Measurements from ENCODE around the gene MFAP2. TPM values are rescaled to one million over a fixed set of nuclear protein-coding genes. Genes with fewer than 3 reads are reported as not detected.

The MFAP2 gene
- polyA plus RNA-seq, 3 donors: not detected

GRCh38 chr1:16969651-16970050 lies 10.8 kb downstream of the MFAP2 start:
- no peaks in the 10 kb centered on the region for H3K79me2 ChIP-seq (ENCODE audit: insufficient read depth, low read length)
- no peaks in the 10 kb centered on the region for H4K20me1 ChIP-seq (ENCODE audit: insufficient read depth, low read length)
- intact Hi-C loops (cut with micrococcal nuclease): no loop called here
- no peak overlapping the region for H2AFZ ChIP-seq (ENCODE audit: insufficient read depth, low read depth, low read length, poor library complexity, severe bottlenecking)
- no peak overlapping the region for H3K4me3 ChIP-seq (replicated peaks in 1 of 3; ENCODE audit: low read depth in 2 of 3, low read length in 3 of 3)
- no peaks in the 10 kb centered on the region for H3K27me3 ChIP-seq (ENCODE audit: control insufficient read depth in 2 of 2, insufficient read depth in 2 of 2, low read length in 2 of 2)
- peaks cover 0 to 2% (median 1%) of the 10 kb centered on the region in 3 donors for H3K27me3 Mint-ChIP-seq (ENCODE audit: low read depth in 3 of 3)
- no peaks in the 10 kb centered on the region for H3K9me3 ChIP-seq (replicated peaks in 1 of 2; ENCODE audit: control insufficient read depth in 1 of 2, insufficient read depth in 1 of 2, low read length in 2 of 2)
- H3K4me2 ChIP-seq (replicated peaks; ENCODE audit: extremely low read depth, low read length, poor library complexity, severe bottlenecking): no peak overlapping the region
- H3K4me1 ChIP-seq (ENCODE audit: control insufficient read depth in 1 of 2, insufficient read depth in 2 of 2, low read length in 2 of 2): no peaks in the 10 kb centered on the region
- peaks cover 15 to 17% of the 10 kb centered on the region in 2 donors for H3K36me3 Mint-ChIP-seq
- no peaks in the 10 kb centered on the region for H3K9me3 Mint-ChIP-seq
- DNase-seq: no peak
- no peak overlapping the region for H3K27ac ChIP-seq (ENCODE audit: low read depth in 1 of 2, low read length in 2 of 2)
- H3K36me3 ChIP-seq (replicated peaks in 1 of 2; ENCODE audit: control insufficient read depth in 1 of 2, insufficient read depth in 2 of 2, low read length in 2 of 2): peaks cover 4% of the 10 kb centered on the region in 2 donors
- no peak overlapping the region for H3K27ac Mint-ChIP-seq
- 96% methylated on average over 8 of the region's 12 CpGs for WGBS (ENCODE audit: insufficient coverage)
- no peaks in the 10 kb centered on the region for H3K4me1 Mint-ChIP-seq
- TF ChIP-seq CTCF (IDR thresholded peaks at IDR 0.05): no peak
- no peak overlapping the region for H3K4me3 Mint-ChIP-seq
- no peak overlapping the region for H3K9ac ChIP-seq (ENCODE audit: insufficient read depth, low read length, poor library complexity, severe bottlenecking)

GRCh38 chr1:16969057-16969611 lies 11.3 kb downstream of the MFAP2 start:
- Histone ChIP-seq H4K20me1 (ENCODE audit: insufficient read depth, low read length) (no peaks in the 10 kb centered on the region), H3K79me2 (ENCODE audit: insufficient read depth, low read length) (no peaks in the 10 kb centered on the region), H3K27me3 (ENCODE audit: control insufficient read depth in 2 of 2, insufficient read depth in 2 of 2, low read length in 2 of 2) (no peaks in the 10 kb centered on the region), H3K4me2 (replicated peaks; ENCODE audit: extremely low read depth, low read length, poor library complexity, severe bottlenecking) (no peak overlapping the region), H3K4me3 (replicated peaks in 1 of 3; ENCODE audit: low read depth in 2 of 3, low read length in 3 of 3) (no peak overlapping the region), H3K36me3 (replicated peaks in 1 of 2; ENCODE audit: control insufficient read depth in 1 of 2, insufficient read depth in 2 of 2, low read length in 2 of 2) (peaks cover 4% of the 10 kb centered on the region in 2 donors), H3K4me1 (ENCODE audit: control insufficient read depth in 1 of 2, insufficient read depth in 2 of 2, low read length in 2 of 2) (no peaks in the 10 kb centered on the region), H3K9me3 (replicated peaks in 1 of 2; ENCODE audit: control insufficient read depth in 1 of 2, insufficient read depth in 1 of 2, low read length in 2 of 2) (no peaks in the 10 kb centered on the region), H2AFZ (ENCODE audit: insufficient read depth, low read depth, low read length, poor library complexity, severe bottlenecking) (no peak overlapping the region), H3K9ac (ENCODE audit: insufficient read depth, low read length, poor library complexity, severe bottlenecking) (no peak overlapping the region), H3K27ac (ENCODE audit: low read depth in 1 of 2, low read length in 2 of 2) (no peak overlapping the region)
- 97% methylated on average over 14 of the region's 14 CpGs for WGBS (ENCODE audit: insufficient coverage)
- H3K9me3 Mint-ChIP-seq: no peaks in the 10 kb centered on the region
- intact Hi-C loops (cut with micrococcal nuclease): no loop called here
- H3K4me1 Mint-ChIP-seq: no peaks in the 10 kb centered on the region
- H3K36me3 Mint-ChIP-seq: peaks cover 15 to 17% of the 10 kb centered on the region in 2 donors
- DNase-seq: no peak
- peaks cover 0 to 2% (median 1%) of the 10 kb centered on the region in 3 donors for H3K27me3 Mint-ChIP-seq (ENCODE audit: low read depth in 3 of 3)
- H3K4me3 Mint-ChIP-seq: no peak overlapping the region
- TF ChIP-seq CTCF (IDR thresholded peaks at IDR 0.05): no peak
- H3K27ac Mint-ChIP-seq: no peak overlapping the region
